WTC11 (cell line): ENCODE data around the gene EPM2AIP1. TPM values are rescaled to one million over a fixed set of nuclear protein-coding genes. Genes with fewer than 3 reads are reported as not detected.

Experiments used
- ATAC-seq: fragments of 200-7000 bp; cut with Tn5 transposase; 2 replicates; pipeline ENCODE4 v1.10.0; 2021; ENCODE audit warnings: mild to moderate bottlenecking, moderate library complexity
- CTCF ChIA-PET: fragments of 300-600 bp; sonication (Branson Sonifier 250); formaldehyde crosslinking; loops from one replicate; lab custom pipeline; 2021; ENCODE audit warnings: antibody characterized with exemption; lab: Charles Lee
- POLR2A ChIA-PET: fragments of 350-600 bp; sonication (Branson Sonifier 250); formaldehyde crosslinking; loops from one replicate; lab custom pipeline; 2021; ENCODE audit warnings: antibody characterized with exemption; lab: Charles Lee
- DNase-seq: peaks from one replicate; pipeline ENCODE4 v3.0.0; 2021; ENCODE audit warnings: low spot score
- H3K27ac Mint-ChIP-seq: 2 replicates; pipeline ENCODE4 v1.8.0; 2021; ENCODE audit warnings: mixed read lengths
- H3K27me3 Mint-ChIP-seq: 2 replicates; pipeline ENCODE4 v1.8.0; 2021; ENCODE audit warnings: low read depth, mild to moderate bottlenecking, moderate library complexity, mixed read lengths
- H3K36me3 Mint-ChIP-seq: 2 replicates; pipeline ENCODE4 v1.8.0; 2021; ENCODE audit warnings: mixed read lengths
- H3K4me1 Mint-ChIP-seq: 2 replicates; pipeline ENCODE4 v1.8.0; 2022; ENCODE audit warnings: mixed read lengths
- H3K4me3 Mint-ChIP-seq: 2 replicates; pipeline ENCODE4 v1.8.0; 2021; ENCODE audit warnings: mild to moderate bottlenecking, moderate library complexity, mixed read lengths
- H3K9me3 Mint-ChIP-seq: 2 replicates; pipeline ENCODE4 v1.8.0; 2021; ENCODE audit warnings: mixed read lengths
- E2F5 ChIP-seq: sonication (generic); formaldehyde crosslinking; IDR thresholded peaks from 2 replicates; pipeline ENCODE4 v1.8.1; 2022; ENCODE audit warnings: mild to moderate bottlenecking, moderate library complexity, missing genetic modification reagents
- HMGA2 ChIP-seq: fragments of 250-450 bp; sonication (Bioruptor Pico); IDR thresholded peaks from 2 replicates; pipeline ENCODE4 v1.4.0; 2021; ENCODE audit warnings: mild to moderate bottlenecking, moderate library complexity
- IRF2 ChIP-seq: sonication (generic); formaldehyde crosslinking; IDR thresholded peaks from 2 replicates; pipeline ENCODE4 v1.8.0; 2022; ENCODE audit warnings: low read depth, missing genetic modification reagents, borderline replicate concordance
- JUN ChIP-seq: sonication (generic); formaldehyde crosslinking; IDR thresholded peaks from 2 replicates; pipeline ENCODE4 v1.8.0; 2023; ENCODE audit warnings: mild to moderate bottlenecking, missing genetic modification reagents
- KAT7 ChIP-seq: sonication (generic); formaldehyde crosslinking; IDR thresholded peaks from 2 replicates; pipeline ENCODE4 v1.8.1; 2023; ENCODE audit warnings: missing genetic modification reagents, mild to moderate bottlenecking, borderline replicate concordance
- NR1H2 ChIP-seq: sonication (generic); formaldehyde crosslinking; IDR thresholded peaks from 2 replicates; pipeline ENCODE4 v1.9.0; 2021; ENCODE audit warnings: mild to moderate bottlenecking, moderate library complexity, missing genetic modification reagents
- SMAD3 ChIP-seq: sonication (generic); formaldehyde crosslinking; IDR thresholded peaks from 2 replicates; pipeline ENCODE4 v1.8.0; 2022; ENCODE audit warnings: missing genetic modification reagents, mild to moderate bottlenecking, borderline replicate concordance
- TCF7 ChIP-seq: sonication (generic); formaldehyde crosslinking; IDR thresholded peaks from 2 replicates; pipeline ENCODE4 v1.8.0; 2022; ENCODE audit warnings: mild to moderate bottlenecking, low read depth, missing genetic modification reagents, moderate library complexity
- ZMAT4 ChIP-seq: fragments of 250-450 bp; sonication (Bioruptor Pico); IDR thresholded peaks from 2 replicates; pipeline ENCODE4 v1.9.0; 2021; ENCODE audit warnings: mild to moderate bottlenecking
- ZNF219 ChIP-seq: sonication (generic); formaldehyde crosslinking; IDR thresholded peaks from 2 replicates; pipeline ENCODE4 v1.8.0; 2023; ENCODE audit warnings: missing genetic modification reagents, mild to moderate bottlenecking, borderline replicate concordance
- ZNF317 ChIP-seq: sonication (generic); formaldehyde crosslinking; IDR thresholded peaks from 2 replicates; pipeline ENCODE4 v1.8.1; 2023; ENCODE audit warnings: low read depth, mild to moderate bottlenecking, moderate library complexity, missing genetic modification reagents, borderline replicate concordance
- ZNF671 ChIP-seq: fragments of 250-450 bp; sonication (Bioruptor Pico); IDR thresholded peaks from 2 replicates; pipeline ENCODE4 v1.8.0; 2021; ENCODE audit warnings: mild to moderate bottlenecking
- total RNA-seq: library from RNA; stranded (reverse); gene quantifications from 3 replicates; pipeline ENCODE4 v1.2.3, GENCODE V29; 2021
- TF ChIP-seq, protein P1 (sequence below): sonication (generic); formaldehyde crosslinking; IDR thresholded peaks from 2 replicates; pipeline ENCODE4 v1.8.0; 2022; ENCODE audit warnings: mild to moderate bottlenecking, missing genetic modification reagents
- TF ChIP-seq, protein P2 (sequence below): sonication (generic); formaldehyde crosslinking; IDR thresholded peaks from 2 replicates; pipeline ENCODE4 v1.8.0; 2022; ENCODE audit warnings: mild to moderate bottlenecking, missing genetic modification reagents
- TF ChIP-seq, protein P3 (sequence below): fragments of 250-450 bp; sonication (Bioruptor Pico); IDR thresholded peaks from 2 replicates; pipeline ENCODE4 v1.9.0; 2021; ENCODE audit warnings: moderate library complexity, mild to moderate bottlenecking, inconsistent platforms, borderline replicate concordance
- TF ChIP-seq, protein P4 (sequence below): fragments of 250-450 bp; sonication (Bioruptor Pico); IDR thresholded peaks from 2 replicates; pipeline ENCODE4 v1.9.0; 2021; ENCODE audit warnings: mild to moderate bottlenecking
- TF ChIP-seq, protein P5 (sequence below): sonication (generic); formaldehyde crosslinking; IDR thresholded peaks from 2 replicates; pipeline ENCODE4 v1.8.1; 2022; ENCODE audit warnings: low read depth, mild to moderate bottlenecking, moderate library complexity, missing genetic modification reagents, borderline replicate concordance
- TF ChIP-seq, protein P6 (sequence below): sonication (generic); formaldehyde crosslinking; conservative IDR thresholded peaks from 2 replicates; pipeline ENCODE4 v1.8.1; 2022; ENCODE audit warnings: mild to moderate bottlenecking, missing genetic modification reagents

Gene EPM2AIP1
- total RNA-seq, 1 experiment from 2014 or later, result 11.0 TPM

DNA sequence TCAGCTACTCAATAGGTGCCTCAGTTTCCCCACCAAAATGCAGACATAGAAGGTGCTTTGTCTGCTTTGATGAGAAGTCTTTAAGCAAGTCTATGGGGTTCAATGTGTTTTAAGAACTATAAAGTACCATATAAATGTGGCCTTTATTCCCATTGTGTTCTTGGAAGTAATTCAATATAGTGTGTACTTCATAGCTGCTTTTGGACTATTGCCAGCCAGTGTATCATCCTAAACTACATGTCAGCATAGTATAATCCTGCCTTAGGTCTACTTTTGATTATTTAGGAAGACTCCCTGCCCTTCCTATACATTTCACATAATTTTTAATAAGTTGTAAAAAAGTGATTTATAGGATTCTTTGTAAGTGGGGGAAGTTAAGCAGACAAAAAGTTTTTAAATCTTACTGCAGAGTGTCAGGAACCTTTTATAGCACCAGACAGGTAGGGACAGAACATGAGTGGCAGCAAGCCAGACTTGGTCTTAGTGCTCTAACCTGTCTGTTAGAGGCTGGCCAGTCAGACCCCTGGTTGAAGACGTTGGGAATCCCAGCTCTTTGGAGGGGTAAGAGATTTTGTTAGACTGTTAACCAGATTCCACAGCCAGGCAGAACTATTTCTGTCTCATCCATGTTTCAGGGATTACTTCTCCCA is 48.7 kb upstream of the EPM2AIP1 start (continued):
- TF ChIP-seq E2F5 (CRISPR knock-in tag) (no peak), NR1H2 (no peak), ZNF671 (CRISPR knock-in tag) (no peak), TCF7 (CRISPR knock-in tag) (no peak), IRF2 (CRISPR knock-in tag) (no peak)
- TF ChIP-seq, protein P1, sequence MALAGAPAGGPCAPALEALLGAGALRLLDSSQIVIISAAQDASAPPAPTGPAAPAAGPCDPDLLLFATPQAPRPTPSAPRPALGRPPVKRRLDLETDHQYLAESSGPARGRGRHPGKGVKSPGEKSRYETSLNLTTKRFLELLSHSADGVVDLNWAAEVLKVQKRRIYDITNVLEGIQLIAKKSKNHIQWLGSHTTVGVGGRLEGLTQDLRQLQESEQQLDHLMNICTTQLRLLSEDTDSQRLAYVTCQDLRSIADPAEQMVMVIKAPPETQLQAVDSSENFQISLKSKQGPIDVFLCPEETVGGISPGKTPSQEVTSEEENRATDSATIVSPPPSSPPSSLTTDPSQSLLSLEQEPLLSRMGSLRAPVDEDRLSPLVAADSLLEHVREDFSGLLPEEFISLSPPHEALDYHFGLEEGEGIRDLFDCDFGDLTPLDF (CRISPR knock-in tag), result no peak
- TF ChIP-seq, all 79 proteins: peak for 0

DNA sequence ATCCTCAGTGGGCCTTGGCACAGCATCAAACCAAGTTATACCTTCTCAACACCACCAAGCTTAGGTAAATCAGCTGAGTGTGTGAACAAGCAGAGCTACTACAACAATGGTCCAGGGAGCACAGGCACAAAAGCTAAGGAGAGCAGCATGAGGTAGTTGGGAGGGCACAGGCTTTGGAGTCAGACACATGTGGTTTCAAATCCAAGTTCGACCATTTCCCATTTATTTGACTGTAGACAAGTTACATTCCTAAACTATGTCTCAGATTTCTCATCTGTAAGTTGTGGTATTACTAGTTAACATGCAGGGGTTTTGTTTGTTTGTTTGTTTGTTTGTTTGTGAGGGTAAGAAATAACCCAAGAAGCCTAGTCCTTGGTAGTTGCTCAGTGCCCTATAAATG is 47.3 kb upstream of the EPM2AIP1 start:
- ChIA-PET POLR2A (no interaction called here), CTCF (no interaction called here)
- Mint-ChIP-seq H3K4me1 (no peaks in the 10 kb centered on the region), H3K27ac (no peak overlapping the region), H3K4me3 (no peak overlapping the region), H3K9me3 (no peaks in the 10 kb centered on the region)
- ATAC-seq (no peak), DNase-seq (no peak)
- TF ChIP-seq ZMAT4 (CRISPR knock-in tag), result no peak
- TF ChIP-seq, all 79 proteins: peak for 0
- H3K27me3 Mint-ChIP-seq, result no peaks in the 10 kb centered on the region
- H3K36me3 Mint-ChIP-seq, result peaks cover 42% of the 10 kb centered on the region

DNA sequence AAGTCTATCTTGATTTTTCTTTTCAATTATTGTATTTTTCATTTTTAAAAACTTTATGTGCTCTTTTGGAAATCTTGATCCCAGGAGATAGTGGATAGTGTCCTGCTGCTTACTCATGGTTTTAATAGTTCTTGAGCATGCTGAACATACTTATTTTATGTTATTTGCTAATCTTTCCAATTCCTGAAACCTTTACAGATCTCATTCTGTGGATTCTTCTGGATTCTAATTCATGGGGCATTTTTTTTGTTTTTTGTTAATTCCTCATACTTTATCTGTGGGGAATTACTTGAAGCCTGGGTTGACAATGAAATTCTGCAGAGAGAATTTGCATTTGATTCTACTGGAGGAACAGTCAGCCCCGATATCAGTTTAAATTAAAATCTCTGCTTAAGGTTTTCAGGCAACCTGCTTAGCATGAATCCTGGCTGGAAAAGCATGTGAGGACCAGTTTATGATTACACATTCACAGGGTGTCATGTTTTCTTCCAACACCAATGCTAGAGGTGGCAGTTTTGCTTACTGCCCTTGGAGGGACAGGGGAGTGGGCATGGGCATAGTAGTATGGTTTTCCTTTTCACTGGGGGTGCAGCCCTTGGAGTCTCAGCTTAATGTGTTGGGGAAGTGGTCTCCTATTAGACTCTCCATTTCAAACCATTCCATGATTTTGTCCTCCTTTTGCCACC is 46.4 kb upstream of the EPM2AIP1 start:
- Mint-ChIP-seq H3K27me3 (no peaks in the 10 kb centered on the region), H3K4me3 (no peak overlapping the region), H3K27ac (no peak overlapping the region), H3K4me1 (no peaks in the 10 kb centered on the region), H3K36me3 (peaks cover 49% of the 10 kb centered on the region), H3K9me3 (peaks cover 3% of the 10 kb centered on the region; the same call in 1 of the 2 replicates)
- ChIA-PET POLR2A (no interaction called here), CTCF (no interaction called here)
- DNase-seq (no peak), ATAC-seq (no peak)
- TF ChIP-seq HMGA2 (CRISPR knock-in tag), result no peak
- no peak for TF ChIP-seq SMAD3 (CRISPR knock-in tag)
- TF ChIP-seq, protein P2, sequence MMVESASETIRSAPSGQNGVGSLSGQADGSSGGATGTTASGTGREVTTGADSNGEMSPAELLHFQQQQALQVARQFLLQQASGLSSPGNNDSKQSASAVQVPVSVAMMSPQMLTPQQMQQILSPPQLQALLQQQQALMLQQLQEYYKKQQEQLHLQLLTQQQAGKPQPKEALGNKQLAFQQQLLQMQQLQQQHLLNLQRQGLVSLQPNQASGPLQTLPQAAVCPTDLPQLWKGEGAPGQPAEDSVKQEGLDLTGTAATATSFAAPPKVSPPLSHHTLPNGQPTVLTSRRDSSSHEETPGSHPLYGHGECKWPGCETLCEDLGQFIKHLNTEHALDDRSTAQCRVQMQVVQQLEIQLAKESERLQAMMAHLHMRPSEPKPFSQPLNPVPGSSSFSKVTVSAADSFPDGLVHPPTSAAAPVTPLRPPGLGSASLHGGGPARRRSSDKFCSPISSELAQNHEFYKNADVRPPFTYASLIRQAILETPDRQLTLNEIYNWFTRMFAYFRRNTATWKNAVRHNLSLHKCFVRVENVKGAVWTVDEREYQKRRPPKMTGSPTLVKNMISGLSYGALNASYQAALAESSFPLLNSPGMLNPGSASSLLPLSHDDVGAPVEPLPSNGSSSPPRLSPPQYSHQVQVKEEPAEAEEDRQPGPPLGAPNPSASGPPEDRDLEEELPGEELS (CRISPR knock-in tag), result no peak
- TF ChIP-seq, protein P3, sequence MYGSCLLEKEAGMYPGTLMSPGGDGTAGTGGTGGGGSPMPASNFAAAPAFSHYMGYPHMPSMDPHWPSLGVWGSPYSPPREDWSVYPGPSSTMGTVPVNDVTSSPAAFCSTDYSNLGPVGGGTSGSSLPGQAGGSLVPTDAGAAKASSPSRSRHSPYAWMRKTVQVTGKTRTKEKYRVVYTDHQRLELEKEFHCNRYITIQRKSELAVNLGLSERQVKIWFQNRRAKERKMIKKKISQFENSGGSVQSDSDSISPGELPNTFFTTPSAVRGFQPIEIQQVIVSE (CRISPR knock-in tag), result no peak
- TF ChIP-seq ZNF219 (CRISPR knock-in tag), result no peak
- TF ChIP-seq, protein P4, sequence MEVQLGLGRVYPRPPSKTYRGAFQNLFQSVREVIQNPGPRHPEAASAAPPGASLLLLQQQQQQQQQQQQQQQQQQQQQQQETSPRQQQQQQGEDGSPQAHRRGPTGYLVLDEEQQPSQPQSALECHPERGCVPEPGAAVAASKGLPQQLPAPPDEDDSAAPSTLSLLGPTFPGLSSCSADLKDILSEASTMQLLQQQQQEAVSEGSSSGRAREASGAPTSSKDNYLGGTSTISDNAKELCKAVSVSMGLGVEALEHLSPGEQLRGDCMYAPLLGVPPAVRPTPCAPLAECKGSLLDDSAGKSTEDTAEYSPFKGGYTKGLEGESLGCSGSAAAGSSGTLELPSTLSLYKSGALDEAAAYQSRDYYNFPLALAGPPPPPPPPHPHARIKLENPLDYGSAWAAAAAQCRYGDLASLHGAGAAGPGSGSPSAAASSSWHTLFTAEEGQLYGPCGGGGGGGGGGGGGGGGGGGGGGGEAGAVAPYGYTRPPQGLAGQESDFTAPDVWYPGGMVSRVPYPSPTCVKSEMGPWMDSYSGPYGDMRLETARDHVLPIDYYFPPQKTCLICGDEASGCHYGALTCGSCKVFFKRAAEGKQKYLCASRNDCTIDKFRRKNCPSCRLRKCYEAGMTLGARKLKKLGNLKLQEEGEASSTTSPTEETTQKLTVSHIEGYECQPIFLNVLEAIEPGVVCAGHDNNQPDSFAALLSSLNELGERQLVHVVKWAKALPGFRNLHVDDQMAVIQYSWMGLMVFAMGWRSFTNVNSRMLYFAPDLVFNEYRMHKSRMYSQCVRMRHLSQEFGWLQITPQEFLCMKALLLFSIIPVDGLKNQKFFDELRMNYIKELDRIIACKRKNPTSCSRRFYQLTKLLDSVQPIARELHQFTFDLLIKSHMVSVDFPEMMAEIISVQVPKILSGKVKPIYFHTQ (CRISPR knock-in tag), result no peak
- no peak for TF ChIP-seq JUN (CRISPR knock-in tag)
- TF ChIP-seq KAT7 (CRISPR knock-in tag), result no peak
- TF ChIP-seq, protein P5, sequence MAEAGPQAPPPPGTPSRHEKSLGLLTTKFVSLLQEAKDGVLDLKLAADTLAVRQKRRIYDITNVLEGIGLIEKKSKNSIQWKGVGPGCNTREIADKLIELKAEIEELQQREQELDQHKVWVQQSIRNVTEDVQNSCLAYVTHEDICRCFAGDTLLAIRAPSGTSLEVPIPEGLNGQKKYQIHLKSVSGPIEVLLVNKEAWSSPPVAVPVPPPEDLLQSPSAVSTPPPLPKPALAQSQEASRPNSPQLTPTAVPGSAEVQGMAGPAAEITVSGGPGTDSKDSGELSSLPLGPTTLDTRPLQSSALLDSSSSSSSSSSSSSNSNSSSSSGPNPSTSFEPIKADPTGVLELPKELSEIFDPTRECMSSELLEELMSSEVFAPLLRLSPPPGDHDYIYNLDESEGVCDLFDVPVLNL, result no peak
- TF ChIP-seq, protein P6, sequence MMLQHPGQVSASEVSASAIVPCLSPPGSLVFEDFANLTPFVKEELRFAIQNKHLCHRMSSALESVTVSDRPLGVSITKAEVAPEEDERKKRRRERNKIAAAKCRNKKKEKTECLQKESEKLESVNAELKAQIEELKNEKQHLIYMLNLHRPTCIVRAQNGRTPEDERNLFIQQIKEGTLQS (CRISPR knock-in tag), result no peak
- no peak for TF ChIP-seq ZNF317 (CRISPR knock-in tag)
